ENCODE data around the gene DPYSL5. TPM values are rescaled to one million over a fixed set of nuclear protein-coding genes. Genes with fewer than 3 reads are reported as not detected.

Gene DPYSL5
- total RNA-seq, 1 donor from 2014 or later, result not detected

DNA sequence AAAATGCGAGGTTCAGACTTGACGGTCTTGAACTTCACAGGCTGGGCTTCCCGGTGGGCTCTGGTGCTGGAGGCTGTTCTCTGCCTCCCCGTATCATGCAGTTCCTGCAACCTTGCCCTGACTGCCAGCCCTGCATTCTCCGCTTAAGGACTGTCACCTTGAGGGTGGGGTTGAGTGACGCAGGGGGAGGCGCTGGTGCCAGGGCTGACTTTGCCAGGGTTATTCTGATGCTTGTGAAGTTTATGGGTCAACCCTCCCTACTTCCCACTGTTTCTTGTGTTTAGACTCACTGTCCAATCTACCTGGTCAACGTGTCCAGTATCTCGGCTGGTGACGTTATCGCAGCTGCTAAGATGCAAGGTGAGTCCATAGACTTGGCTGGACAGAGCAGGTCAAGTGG is 85.0 kb downstream of the DPYSL5 start:
- no peak for DNase-seq (ENCODE audit: low read depth)

DNA sequence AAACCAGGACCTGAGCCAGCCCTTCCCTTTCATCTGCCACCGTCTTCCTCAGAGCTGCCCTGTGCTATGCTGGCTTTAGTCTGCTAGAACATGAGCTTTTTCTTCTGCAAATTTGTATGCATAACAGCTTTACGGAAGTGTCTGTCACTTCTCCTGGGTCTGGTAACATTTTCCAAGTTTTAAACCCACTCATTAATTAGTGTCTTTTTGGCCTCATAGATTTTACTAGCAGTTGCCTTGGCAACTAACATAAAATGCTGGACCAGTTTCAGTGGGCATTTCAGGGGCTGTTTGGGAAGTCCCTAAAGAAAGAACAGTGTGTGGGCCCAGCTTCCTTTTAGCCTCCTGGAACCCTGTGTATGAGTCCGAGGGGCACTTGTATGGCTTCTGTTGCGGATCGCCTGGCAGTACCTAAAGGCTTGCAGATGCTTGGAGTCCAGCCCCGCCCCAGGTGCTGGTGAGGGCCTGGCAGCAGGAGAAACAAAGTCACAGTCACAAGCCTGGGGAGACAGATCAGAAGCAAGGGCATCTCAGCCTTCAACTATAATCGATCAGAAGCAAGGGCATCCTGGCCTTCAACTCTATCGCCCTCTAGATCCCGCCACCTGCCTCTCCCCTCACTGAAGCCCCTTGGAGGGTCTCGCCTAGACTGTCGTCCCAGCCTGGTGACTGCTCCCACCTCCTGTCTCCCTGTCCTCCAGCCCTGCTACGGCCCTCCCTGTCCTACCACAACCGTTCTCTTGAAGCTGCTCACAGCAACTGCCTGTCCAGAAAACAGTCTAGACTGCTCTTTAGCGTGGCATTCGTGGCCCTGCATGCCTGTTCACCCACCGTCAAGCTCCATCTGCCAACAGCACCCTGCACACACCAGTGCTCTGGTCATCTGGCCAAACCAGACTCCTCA is 85.8 kb downstream of the DPYSL5 start:
- DNase-seq (ENCODE audit: low read depth), result no peak

DNA sequence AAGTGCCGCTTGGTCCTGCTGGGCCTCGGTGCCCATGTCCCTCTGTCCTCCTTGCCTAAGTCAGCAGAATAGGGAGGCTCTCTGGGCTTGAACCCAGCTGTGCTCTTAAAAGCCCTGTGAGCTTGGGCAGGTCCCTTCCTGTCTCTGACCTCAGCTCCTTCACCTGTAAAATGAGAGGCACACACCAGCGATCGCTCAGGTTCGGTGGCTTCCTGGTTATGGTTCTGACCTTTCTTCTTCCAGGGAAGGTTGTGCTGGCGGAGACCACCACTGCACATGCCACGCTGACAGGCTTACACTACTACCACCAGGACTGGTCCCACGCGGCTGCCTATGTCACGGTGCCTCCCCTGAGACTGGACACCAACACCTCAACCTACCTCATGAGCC is 86.4 kb downstream of the DPYSL5 start:
- DNase-seq (ENCODE audit: low read depth), result no peak

DNA sequence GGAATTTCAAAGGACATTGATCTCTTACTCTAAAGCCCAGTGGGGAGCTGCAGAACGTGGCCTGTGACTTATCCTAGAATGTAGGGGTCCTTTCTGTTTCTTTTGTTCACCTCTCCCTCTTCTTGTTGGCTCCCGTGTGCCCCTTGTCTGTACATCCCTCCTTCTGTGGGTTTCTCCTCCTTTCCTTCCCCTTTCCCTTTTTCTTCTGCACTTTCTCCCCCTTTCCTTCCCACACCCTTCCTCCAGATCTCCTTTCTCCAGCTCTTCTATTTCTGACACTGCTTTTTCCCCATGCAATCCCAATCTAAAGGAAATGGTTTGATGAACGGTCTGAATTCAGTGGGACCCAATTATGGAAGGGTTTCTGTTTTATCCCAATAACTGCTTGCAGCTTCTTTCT is 87.1 kb downstream of the DPYSL5 start:
- no peak for DNase-seq (ENCODE audit: low read depth)

DNA sequence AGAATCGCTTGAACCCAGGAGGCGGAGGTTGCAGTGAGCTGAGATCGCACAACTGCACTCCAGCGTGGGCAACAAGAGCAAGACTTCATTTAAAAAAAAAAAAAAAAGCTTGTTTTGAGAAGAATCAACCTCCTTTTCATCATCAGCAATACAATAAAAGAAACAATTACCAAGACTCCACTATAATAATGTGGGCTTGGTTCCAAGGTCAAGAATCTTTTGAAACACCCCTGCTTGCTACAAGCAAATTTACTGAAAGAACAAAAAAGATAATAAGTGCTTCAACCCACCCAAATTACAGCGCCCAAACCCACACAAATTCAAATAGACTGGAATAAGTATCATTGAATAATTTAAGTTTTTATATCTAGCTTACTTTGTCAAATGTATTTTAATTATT is 88.9 kb downstream of the DPYSL5 start:
- no peak for DNase-seq (ENCODE audit: low read depth)

DNA sequence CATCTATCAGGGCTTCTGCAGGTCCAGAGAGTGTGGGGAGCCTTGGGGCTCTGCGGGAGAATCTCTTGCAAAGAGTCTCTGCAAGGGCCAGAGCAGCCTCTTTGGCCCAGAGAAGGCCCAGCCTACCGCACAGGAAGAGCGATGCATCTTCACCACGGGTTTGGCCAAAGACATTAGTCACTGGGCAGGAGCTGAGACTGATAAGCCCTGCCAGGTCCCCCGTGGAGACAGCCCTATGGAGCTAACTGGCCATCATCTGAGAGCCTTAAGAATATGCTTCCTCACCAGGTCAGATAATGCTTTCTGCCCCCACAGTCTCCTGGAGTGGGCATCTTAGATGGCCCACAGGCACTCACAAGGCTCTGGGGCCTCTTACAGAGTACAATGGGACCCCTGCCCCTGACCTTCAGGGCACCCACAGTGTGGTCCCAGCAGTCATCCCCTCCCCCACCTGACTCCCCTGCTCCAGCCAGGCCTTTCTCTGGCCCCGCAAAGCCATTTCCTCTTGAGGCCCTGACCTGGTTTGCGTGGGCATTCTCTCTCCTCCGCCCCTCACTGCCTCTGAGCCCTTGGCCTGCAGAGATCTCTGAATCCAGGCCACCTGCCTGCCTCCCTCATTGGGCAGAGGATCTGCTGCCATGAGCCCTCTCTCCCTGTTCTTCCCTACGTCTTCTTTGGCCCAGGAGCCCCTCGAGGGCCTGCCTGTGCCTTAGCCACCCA is 90.6 kb downstream of the DPYSL5 start:
- DNase-seq (ENCODE audit: low read depth), result no peak

DNA sequence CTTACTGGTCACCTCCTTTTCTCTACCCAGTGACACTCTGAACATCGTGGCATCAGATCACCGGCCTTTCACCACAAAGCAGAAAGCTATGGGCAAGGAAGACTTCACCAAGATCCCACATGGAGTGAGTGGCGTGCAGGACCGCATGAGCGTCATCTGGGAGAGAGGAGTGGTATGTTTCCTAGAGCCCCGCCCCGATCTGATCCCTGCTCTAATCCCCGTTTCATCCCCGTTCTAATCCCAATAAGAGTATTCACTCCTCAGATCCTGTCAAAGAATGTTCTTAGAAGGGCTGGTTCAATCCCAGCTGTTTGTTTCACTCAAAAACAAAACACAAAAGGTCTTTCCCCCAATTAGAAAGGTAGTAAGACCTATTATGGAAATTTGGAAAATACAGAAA is 92.1 kb downstream of the DPYSL5 start:
- no peak for DNase-seq (ENCODE audit: low read depth)

DNA sequence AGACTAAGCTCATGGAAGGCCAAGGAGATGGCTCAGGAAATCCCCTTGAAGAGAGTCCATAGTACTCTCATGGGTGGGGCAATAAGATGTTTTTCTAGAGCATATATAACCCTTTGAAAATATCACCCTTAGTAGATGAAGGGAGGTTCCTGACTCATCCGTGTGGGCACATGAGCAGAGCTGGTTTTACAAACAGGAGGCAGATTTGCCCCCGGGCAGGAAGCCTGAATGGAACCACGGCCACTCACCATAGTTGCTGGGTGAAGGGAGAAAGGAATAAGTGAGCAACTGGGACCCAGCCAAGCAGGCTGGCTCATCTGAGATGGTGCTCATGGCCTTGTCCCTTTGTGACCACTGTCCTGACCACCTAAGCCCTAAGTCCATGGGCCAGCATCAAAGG is 93.6 kb downstream of the DPYSL5 start:
- peak; percentile 18 for DNase-seq (ENCODE audit: low read depth)

DNA sequence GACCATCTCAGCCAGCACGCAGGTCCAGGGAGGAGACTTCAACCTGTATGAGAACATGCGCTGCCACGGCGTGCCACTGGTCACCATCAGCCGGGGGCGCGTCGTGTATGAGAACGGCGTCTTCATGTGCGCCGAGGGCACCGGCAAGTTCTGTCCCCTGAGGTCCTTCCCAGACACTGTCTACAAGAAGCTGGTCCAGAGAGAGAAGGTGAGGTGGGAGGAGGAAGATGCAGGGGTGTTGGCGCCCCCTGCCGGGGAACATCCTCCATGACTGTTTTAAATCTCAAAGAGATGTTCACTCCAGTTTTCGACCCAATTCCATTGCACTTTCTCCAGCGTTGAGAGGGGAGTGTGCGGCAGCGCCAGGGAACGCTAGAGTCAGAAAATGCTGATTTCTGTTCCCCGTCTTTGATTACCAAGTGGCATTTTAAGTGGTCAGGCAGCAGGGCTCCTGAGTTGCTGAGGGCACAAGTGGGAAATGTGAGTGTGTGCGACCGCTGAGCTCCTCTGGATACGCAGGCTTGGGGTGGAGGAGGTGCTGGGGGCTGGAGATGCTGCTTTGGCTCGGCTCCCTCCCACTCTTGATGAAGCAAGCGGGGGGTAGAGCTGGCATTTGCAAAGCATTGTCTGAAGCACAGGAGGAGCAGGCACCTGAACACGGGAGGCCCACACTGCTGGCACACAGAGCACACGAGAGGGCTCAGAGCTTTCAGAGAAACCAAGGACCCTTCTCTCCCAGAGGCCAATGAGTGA is 94.8 kb downstream of the DPYSL5 start:
- DNase-seq (ENCODE audit: low read depth), result peak; percentile 33

DNA sequence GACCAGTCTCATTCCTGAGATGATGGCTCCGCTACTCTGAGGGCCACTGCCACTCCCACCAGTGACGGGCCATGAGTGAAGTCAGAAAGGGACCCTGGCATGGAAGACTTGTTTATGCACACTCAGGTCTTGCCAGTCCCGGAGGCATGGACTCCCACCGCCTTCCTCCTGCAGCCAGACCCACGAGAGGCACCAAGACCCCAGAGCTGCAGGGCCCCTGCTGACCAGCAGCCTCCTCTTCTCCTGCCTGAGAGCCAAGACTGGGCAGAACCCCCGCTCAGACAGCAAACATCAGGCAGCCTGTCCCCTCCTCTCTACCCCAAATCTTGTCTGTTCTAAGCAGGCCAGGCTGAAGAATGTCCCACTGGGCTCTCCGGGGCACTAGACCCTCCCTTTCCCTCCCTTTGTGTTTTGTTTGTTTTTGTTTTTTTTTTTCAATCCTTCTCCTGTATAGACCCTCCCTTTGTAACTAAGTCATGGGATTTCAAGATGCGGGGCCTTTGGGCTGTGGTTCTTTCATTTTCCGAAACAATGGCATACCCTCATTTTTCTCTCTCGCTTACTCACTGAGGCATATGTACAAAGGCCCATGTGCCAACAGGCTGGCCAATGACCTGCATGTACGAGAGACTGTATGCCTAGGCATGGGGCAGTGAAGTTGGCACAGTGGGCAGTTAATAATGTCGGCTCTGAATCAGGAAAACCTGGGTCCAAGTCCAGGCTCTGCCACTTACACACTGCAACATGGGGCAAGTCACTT is 98.2 kb downstream of the DPYSL5 start:
- DNase-seq (ENCODE audit: low read depth), result no peak

DNA sequence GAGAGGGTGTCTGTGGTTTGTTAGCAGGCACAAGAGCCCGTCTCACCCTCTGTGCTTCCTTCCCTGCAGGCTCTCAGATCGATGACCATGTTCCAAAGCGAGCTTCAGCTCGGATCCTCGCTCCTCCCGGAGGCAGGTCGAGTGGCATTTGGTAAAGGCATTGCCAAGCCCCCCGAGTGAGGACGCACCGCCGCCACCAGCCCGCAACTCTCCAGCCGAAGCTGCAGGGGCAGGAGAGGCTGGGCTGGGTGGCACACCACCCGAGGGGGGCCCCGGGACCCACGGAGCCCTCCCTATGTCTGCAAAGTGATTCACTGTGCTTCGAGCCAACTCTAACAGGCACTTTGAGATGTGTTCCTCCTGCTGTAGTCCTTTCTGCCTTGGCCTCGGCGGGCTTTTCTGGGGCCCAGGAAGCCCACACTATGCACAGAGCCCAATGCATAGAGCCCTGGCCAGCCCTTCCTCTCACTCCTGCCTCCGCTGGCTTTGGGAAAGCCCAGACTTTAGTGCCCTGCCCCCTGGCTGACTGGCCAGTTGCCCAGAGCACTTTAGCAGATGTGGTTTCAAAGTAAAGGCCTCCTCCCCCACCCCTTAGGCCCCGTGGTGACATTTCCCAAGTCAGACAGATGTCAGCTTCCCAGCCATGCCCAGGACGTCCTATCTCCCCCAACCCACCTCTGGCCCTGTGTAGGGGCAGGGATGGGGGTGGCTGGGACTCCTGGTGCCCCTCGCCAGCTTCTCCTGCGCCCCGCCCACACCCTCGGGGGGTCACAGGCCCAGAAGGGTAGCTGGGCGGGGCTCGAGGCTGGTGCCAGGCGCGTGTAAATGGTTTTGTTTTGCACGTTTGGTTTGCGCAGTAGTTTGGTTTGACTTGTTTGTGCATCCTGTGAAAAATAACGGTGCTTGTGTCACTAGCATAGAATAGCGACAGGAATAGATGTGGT is 99.2 kb downstream of the DPYSL5 start:
- peak; percentile 40 for DNase-seq (ENCODE audit: low read depth)

DNA sequence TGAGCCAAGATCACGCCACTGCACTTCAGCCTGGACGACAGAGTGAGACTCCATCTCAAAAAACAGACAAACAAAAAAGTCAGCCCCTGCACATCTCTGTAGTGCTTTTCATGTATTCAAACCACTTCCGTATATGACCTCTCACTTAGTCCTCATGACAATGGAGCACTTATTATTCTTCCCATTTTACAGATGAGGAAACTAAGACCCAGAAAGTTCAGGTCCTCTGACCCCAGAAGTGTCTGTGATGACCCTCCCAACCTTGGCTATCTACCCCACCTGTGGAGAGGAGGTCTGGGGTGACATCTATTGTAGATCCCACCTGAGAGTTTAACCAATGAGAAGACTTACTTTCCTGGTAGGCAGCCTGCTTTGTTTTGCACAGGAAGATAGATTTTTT is 100.9 kb downstream of the DPYSL5 start:
- no peak for DNase-seq (ENCODE audit: low read depth)

DNA sequence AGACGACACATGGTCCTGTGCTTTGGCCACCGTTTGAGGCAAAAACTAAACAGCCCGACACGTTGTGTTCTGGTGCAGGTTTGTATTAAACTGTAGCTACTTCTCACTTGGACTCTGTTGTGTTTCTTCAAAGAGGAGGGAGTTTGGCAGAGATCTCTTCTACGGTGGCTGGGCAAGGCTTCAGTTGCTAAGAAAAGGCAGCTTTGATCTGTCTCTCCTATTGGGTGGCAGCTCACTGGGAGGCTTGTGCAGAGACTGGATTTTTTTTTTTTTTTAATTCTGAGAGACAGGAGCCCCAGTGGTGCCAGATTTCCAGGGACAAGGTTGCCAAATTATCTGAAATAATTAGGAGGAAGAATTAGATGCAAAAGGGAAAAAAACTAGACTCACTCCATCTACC is 102.3 kb downstream of the DPYSL5 start:
- no peak for DNase-seq (ENCODE audit: low read depth)

DNA sequence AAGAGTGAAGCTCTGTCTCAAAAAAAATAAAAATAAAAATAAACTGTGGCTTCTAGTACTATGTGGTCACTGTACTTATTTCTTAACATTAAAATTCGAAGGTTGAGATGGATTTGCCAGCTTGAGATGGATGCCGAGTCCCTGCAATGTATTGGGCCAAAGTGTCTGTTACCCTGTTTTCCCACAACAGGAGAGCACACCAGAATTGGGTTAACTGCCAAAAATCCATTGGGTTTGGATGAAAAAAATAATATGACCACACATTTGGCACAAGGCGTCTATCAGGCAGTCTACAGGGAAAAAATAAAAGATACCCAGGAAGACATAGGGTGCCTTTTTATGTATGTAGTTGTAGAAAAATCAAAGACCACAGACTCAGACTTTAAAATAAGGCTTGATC is 103.3 kb downstream of the DPYSL5 start:
- no peak for DNase-seq (ENCODE audit: low read depth)

DNA sequence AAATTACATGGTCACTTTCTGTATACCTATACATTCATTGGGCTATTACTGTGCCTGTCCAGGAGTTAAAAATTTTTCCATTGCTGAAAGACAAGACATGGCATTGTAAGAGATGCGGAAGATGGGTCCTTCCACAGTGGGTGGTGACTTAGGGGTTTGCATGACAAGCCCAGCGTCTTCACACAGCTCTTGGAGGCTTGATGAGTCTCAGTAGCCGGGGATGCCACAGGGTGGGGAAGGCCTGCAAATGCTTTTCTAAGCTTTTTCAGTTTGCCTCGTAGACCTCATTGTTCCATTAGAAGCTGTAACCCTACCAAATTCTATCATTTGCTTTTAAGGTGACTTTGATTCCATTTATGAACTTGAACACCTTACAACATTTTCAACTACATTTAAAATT is 104.4 kb downstream of the DPYSL5 start:
- no peak for DNase-seq (ENCODE audit: low read depth)

DNA sequence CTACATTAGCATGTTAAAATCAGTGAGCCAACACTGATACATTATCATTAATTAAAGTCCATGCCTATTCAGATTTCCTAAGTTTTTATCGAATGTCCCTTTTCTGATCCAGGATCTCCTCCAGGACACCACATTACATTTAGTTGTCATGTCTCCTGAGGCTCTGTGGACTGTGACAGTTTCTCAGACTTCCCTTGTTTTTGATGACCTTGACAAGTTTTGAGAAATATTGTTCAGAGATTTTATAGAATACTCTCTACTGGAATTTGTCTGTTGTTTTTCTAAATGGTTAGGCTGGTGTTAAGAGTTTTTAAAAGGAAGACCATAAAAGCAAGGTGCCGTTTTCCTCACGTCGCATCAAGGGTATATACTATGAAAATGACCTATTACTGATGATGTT is 106.2 kb downstream of the DPYSL5 start:
- DNase-seq (ENCODE audit: low read depth), result no peak

DNA sequence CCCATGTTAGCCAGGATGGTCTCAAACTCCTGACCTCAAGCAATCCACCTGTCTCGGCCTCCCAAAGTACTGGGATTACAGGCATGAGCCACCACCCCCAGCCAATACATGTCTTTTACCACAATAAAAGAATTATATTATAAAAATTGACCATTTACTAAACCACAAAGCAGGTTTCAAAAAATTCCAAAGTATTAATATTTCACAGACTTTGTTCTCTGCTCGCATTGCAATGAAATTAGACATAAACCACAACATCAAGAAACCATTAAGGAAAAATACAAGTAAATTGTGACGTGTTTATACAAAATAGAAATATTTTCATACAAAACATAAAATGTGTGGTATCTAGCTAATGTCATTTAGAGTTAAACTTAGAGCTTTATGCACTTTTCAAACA is 109.1 kb downstream of the DPYSL5 start:
- no peak for DNase-seq (ENCODE audit: low read depth)

DNA sequence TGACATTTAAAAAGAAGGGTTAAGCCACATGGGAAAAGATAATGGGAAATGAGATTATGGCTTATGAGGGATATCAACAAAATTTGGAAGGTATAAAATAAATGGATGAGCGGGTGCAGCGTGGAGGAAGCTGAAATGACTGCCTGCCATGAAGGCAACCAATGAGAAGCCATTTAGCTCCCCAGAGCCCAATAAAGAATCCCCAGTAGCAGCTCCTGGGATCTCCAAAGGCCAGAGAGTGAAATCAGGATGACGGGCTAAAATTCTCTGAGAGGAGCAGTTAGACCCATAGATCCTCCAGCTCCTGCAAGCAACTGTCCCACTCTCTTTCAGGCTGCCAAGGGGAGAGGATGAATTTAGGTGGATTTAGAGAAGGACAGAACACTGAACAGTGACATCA is 109.6 kb downstream of the DPYSL5 start:
- DNase-seq (ENCODE audit: low read depth), result no peak

DNA sequence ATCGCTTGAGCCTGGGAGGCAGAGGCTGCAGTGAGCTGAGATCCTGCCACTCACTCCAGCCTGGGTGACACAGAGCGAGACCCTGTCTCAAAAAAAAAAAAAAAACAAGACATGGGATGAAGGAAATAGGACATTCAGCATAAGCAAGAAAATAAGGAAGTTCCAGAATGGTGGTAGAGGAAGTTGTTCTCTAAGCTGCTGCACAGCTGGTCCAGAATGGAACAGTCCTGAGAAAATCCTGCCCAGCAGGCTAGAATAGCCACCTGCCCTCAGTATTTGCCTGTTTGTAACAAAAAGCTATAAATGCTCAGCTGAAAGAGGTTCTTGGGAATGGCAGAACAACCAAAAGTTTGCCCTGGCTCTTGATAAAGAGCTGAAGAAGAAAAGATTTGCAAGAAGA is 111.4 kb downstream of the DPYSL5 start:
- no peak for DNase-seq (ENCODE audit: low read depth)

DNA sequence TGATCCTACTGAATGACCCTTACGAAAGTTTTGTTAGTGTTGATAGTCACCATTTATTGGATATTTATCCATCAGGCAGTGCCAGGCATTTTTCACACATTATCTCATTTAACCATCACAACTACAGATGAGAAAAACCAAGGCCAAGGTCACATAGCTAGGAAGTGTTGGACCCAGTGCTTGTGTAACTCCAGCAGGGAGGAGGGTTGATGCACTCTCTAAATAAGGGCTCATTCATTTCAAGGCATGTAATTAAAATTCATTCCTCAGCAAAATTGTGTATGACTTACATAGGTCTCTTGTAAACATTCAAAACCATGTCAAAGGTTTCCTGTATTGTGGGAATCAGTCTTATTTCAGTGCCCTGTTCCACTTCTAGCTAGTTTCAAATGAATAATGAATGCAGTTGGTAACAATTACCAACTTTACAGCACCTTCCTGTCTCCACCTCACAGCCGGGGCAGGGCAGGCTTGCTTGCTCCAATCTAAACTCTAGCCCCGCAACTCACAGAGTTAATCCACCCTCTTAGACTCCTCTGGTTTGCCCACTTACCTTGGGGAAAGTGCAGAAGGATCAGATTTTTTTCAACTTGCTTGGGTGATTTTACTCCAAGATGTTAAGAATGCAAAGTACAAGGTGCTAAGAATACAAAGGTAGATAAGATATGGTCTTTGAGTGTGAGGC is 116.7 kb downstream of the DPYSL5 start:
- no peak for DNase-seq (ENCODE audit: low read depth)
